ENCODE data around the gene NCKAP5.
"Not testable (repeated sequence)": the region's sequence is repeated elsewhere in the genome, so short reads cannot be mapped to it uniquely, and the experiment has no call there.

NCKAP5 gene

DNA sequence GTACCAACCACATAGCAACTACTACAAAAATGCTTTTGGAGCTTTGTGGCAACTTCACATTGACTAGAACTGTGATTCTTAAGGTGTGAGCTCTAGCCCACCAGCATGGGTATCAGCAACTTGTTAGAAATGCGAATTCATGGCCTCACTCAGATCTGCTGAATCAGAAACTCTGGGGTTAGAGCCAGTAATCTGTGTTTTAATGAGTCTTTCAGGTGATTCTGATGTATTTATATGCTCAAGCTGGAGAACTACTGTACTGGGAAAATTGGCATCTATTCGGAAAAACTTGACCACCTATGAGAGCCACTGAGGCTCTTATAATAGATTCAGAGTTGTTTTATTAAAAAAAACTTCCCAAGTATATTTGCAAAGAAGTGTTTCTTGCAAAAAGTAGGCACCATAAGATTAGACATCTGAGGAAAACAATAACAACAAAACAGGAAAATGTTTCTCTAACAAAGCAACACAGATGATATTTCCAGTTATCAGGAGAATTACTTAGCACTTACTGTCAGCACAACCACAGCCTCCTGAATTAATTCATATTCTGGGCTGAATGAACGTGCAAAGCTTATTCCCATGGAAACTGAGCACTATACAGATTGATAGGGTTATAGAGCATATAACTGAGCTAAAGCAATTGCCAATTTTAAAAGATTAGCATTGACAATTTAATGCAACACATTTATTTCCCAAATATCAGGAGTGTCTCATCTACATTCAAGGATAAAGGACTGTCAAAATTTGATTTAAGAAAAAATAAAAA lies 71.6 kb downstream of the NCKAP5 start:
- no peak for DNase-seq

DNA sequence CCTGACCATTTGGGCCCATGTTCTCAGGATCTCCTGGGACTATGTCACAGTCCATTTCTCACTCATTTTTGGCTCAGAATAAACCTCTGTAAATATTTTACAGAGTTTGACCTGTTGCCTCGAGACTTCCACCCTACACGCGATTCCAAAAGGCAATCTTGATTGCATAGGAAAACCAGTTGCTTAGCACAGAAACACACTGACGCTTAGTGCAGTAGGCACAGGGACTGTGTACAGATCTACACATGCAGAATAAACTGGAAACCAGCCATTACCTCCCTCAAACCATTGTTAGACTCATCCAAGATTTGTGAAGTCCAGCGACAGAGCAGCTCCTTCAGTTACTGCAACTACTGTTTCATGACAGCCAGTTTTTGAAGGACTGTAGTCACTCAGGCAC lies 73.0 kb downstream of the NCKAP5 start:
- no peak for DNase-seq

DNA sequence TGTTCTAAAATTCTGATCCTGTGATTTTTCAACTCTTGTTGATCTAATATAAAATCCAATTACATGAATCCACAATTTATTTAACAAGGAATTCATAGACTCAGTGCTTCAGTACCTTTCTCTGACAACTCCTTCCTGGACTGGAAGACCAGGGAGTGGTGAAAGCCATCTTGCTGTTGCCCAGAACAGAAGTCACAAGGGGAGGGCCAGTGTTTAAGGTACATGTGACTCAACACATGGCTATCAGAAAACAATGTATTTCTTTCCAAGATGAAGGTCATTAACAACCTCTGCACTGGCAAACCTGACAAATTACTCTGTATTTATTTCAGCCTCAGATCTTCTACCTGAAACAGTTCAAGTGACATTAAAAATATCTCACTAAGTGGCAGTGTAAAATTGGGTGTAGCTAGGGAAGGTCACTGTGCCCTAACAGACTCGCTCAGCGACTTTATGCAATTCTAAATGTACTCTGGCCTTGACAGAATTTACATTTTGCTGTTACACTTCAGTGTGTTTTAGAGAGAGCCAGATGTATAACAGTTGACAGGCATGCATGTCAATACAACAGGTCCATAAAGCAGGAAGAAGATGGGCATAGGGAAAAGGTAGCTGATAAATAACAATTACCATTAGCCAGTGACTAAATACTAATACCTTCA lies 75.4 kb downstream of the NCKAP5 start:
- DNase-seq: no peak

DNA sequence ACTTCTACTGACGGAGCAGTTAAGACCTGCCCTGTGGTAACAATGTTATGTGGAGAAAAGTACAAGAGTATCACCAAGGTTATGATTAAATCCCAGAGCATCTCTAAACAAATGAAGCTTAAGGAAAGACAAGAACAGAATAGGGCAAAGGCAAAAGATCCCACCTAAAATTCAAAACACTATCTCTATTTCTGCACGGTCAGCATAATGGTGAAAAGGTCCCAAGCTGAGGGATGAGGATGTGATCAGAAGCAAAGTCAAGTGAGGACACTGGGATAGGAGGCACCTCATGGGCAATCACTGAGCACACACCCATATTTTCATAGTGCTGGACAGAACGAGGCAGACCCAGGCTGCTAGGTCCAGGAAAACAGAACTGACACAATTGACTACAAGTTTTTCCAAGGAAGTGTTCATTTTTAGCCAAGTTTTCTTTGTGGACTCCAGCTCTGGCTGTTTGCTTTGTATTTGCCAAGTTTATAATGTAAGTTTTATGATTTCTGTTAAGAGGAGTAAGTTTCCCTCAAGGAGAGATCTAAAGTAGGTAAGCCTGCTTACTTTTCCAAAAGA lies 77.8 kb downstream of the NCKAP5 start:
- DNase-seq: no peak

DNA sequence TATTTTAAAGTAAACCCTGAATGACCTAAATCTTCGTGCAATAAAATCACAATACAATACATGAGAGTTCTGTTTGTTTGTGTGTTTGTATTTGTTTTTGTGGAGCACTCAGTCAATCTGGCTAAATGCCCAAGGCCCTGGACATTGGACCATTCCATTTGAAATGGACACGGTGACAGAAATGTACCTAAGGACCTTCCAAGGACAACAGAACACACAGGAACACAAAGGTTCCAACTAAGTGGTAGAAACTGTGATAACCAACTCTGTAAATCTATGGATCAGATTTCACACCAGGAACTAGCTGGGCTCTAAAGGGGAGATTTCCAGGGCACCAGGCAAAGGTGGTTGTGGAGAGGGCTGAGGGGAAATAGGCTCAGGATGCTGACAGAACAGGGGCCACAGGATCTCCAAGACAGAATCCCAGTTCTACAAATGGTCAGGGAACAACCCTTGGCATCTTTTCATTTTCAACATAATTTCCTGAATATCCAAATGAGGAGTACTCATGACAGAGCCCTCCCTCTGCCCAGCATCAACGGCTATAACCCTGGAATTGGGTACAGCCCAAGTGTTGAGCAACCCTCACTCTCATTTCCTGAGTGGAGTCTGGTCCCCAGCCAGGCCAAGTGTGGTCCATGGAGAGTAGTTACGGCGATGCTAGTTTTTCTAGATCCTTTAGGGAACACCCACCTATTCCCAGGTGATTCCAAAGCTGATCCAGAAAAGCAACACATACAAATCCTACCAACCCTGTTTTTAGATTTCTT lies 78.4 kb downstream of the NCKAP5 start:
- no peak for DNase-seq

DNA sequence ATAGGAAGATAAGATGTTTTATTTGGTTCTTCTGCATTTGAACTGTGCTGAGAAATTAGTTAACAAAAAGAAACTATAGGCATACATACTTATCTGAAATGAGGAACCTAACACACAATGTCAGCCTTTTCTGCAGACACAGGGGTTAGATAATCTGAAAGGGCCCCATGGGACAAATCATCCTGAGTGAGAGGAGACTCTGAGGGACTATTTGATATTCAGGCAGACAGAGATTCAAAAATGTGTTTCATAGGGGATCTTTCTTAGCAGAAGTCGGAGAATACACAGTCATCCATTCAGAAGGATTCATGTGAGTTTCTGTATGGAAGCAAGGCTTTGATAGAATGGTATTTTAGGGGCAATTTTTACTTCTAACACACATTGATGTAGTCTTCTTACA lies 79.1 kb downstream of the NCKAP5 start:
- no peak for DNase-seq

DNA sequence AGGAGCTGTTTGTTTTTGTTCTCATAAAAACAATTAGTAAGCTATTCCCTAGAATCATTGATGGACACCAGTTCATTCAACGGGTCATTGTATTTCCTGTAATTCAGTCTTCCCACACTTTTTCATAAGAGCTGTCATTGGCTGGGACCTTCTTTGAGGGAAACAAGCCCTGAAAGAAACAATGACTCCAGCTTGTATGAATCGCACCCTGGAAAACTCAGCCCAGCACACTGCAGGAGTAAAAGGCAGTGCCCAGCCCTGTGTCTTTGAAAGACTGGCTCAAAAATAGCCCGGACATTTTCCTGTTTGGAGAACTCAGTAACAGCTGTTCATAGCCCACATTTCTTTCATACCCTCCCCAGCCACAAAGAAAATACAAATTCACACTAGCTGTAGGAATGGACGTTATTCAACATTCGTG lies 81.5 kb downstream of the NCKAP5 start:
- DNase-seq: no peak

DNA sequence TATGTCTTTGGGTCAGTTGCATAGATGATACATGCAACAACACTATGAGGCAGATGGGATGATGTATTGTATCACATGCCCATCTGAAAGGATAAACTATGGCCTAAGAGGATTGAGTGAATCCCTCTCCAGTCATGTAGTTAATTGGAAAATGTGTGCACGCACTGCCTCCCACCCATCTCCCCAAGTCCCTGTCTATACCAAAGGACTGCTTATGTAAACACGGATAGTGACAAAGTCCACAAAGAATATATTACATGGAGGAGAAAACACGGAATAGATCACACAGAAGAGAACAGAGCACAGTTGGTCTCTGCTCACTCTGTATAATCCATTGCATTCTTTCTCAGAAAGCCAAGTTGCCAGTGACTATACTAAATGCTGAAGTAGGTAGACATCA lies 82.4 kb downstream of the NCKAP5 start:
- DNase-seq: no peak

DNA sequence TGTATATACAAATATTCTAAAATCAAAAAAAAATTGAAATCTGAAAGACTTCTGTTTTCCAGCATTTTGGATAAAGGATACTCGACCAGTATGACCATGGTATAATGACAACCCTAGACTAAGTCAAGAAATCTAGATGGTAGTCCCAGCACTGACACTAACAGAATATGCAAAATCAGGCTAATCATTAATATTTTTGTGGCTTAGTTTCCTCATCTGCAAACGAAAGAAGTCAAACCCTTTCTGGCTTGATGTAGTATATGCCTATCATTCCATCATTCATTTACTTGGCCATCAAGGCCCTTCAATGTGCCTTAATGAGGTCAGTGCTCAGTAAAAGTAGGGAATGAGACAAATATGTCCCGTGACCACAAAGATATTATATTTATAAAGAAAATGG lies 83.5 kb downstream of the NCKAP5 start:
- DNase-seq: no peak

DNA sequence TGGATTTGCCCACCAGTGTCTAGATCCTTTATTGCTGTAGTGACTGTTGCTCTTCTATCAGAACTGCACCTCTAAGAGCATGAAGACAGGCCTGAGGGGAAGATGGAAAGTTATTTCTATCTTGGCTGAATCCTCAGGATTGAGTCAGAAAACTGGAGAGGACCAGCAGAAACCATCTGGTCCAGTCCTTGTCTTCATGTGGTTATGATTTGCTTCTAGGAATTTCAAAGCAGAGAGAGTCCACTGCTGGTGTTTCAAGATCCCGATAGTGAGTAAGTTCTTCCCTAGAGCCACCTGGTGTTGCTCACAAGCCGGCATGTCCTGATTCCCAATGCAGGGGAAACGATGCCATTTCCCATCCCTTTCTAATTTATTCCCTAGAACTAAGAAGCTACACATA lies 84.2 kb downstream of the NCKAP5 start:
- DNase-seq: no peak

DNA sequence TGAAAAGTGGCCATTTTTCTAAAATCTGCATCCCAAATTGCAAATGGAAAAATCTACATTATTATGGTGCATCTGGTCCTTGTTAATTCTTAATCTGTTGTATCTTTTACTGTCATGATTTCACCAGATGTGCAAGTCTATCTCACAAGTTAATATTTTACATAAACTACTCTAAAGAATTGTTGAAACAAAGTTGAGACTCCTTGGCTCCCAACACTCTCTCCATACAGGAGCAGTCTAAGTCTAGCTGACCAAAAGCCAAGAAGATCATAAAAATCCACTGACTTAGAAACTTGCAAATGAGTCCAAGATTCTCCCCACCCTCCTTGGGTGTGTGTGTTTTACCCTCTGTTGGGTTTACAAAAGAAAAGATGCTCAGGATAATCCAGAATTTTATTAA lies 85.1 kb downstream of the NCKAP5 start:
- DNase-seq: no peak

DNA sequence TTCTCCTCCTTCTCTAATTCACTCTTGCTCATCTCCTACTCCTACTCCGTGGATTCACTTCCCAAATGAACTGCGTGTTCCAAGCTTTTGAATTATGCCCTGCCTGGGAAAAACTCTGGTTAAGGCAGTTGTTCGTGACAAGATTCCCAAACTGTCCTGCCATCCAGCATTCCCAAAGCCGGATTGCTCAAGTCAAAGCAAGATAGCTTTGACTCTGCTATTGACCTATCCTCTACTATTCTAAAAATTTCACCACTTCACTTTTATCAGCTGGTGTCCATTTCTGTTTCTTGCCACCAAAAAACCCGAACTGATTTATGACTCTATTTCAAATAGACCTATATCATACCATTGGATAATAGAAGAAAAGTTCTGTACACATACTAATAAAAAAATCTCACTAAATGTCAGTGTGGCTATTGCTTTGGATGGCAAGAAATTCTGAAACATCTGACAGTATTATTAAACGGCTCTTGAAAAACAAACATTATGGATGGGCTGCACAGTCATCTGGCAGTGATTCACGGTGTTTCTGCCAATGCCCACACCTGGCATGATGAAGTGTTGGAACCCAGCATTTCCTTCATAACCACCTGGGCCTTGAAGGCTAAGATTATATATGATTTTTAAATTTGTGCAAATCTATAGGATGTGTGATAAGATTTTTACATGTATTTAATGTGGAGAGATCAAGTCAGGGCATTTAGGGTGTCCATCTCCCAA lies 87.4 kb downstream of the NCKAP5 start:
- no peak for DNase-seq

DNA sequence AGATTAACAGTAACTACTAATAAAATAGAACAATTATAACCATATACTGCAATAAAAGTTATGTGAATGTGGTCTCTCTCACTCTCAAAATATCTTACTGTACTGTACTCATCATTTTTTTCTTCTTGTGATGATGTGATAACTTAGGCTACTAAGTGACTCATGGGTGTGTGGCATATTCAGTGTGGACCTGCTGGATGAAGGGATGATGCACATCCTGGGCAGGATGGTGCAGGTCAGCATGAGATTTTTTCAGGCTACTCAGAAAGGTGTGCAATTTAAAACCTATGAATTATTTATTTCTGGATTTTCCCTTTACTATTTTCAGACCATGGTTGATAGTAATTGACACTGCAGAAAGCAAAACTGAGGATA lies 90.7 kb downstream of the NCKAP5 start:
- DNase-seq: no peak

DNA sequence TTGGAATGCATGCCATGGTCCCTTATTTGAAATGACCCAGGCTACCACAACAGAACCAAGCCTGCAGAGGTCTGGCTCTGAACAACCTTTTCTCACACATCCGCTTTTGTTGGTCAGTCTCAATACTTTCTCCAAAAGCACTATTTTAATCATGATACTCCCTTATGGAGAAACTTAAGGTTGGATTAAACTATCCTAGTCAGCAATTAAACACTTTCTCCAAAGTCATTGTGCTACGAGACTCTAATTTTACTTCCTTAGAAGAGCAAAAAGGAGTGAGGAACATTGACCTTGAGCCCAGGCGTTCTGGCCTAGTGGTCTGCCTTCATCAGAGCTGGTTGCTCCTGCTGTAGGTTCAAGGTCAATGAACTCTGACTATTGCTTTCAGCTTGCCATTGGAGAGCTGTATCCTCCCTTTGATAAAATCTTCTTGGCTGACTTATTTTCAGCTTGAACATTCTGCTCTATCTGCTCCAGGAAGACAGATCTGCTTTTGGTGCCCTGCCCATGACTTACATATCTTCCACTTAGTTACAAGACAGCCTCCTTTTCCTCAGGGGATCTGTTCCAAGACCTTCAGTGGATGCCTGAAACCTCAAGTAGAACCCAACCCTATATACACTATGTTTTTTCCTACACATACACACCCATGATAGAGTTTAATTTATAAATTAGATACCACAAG lies 91.2 kb downstream of the NCKAP5 start:
- DNase-seq: no peak

DNA sequence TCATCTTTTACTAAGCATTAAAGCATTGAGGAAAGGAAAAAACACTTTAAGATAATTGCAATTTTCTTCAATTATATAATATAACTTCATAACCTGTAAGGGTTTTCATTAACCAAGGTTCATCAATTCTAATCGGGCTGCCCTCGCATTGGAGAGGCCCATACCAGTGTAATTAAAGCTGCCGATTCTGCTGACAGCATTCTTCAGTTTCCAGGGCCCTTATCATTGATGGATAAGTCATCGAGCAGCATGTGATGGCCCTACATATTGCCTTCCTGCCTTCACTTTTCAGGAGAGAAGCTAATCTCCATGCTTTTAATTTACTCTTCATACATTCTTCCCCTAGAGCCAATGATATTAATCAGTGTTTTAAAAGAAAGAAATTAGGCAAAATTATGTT lies 92.0 kb downstream of the NCKAP5 start:
- no peak for DNase-seq

DNA sequence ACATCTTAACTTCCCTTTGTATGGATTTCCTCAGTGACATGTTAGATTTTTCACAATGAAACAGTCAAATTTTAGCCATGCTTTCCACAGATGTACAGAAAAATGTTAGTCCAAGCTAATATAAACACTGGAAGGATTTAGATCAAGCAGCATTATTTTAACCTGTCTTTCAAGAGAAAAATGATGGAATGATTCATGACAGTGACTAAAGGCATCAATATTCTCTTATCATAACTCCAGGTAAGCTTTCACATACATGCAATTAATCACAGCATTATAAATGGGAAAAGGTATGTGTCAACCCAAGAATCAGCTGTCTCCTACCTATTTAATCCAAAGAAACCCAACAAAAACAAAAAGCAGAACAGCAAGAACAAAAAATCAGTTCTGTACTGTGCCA lies 92.7 kb downstream of the NCKAP5 start:
- DNase-seq: no peak

DNA sequence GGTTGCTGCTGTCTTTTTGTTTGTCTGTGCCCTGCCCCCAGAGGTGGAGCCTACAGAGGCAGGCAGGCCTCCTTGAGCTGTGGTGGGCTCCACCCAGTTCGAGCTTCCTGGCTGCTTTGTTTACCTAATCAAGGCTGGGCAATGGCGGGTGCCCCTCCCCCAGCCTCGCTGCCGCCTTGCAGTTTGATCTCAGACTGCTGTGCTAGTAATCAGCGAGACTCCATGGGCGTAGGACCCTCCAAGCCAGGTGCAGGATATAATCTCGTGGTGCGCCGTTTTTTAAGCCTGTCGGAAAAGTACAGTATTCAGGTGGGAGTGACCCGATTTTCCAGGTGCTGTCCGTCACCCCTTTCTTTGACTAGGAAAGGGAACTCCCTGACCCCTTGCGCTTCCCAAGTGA lies 97.8 kb downstream of the NCKAP5 start:
- DNase-seq: not testable (repeated sequence)

DNA sequence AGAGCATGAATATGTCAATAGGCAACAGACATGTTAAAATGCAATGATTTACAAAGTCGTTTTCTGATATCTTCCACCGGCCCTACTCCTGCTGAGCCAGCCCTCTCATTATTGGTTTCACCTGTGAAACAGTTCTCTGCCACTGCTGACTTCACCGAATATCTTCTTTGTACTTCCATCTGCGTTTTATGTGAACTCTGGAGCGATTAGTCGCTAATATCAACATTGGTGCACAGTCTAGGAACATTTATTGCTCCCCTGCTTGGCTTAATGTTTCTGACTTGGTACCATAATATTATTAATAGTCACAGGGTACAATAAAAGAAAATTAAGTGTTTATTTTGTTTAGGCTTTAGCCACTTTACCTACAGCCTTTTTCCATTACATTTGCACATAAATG lies 105.5 kb downstream of the NCKAP5 start:
- DNase-seq: no peak

DNA sequence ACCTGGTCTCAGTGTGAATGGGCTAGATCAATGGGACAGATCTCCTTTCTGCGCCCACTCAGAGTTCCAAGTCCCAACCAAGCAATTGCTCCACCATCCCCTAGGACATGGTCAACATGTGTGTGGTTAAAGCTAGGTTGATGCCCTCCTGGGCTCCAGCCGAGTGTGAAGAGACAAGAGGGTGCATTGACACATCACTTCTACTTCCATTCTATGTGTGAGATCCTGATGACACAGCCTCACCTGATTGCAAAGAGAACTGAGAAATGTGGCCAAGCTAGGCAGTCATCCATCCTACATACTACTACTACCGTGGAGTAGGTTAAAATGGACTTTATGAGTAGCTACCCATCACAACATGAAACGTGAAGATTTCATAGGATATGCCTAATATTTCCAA lies 106.8 kb downstream of the NCKAP5 start:
- DNase-seq: no peak

DNA sequence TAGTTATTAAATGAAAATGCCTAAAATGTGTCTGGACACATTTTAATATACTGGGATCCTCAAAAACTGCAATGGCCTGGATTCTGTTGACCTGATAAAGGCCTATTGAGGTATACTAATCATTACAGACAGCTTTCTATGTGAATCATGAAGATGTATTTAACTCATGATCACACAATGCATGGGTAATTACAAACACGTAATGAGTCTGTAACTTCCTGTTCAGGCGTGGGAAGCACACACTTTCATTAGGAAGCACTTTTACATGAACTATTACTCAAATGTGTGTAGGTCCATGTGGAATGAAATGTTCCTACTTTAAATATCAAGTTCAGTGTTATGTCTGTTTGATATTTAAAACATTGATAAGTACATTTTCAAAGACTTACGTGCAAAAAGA lies 108.7 kb downstream of the NCKAP5 start:
- no peak for DNase-seq

DNA sequence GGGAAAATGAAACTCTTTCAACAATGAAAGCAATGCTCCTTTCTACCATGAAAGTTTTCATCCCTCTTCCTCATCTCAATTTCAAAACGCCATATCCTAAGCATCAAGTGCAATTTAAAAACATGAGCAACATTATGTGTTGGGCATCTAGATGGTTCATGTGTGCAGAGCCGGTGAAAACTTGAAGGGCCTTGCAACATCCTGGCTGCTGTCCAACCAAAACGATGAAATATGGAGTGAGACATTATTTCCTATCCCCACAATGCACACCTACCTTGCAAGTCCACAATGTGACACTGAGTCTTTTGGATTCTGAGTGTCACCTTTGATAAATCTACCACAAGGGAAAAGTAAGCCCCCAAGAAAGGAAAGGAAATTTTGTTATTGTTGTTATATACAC lies 110.0 kb downstream of the NCKAP5 start:
- DNase-seq: no peak

DNA sequence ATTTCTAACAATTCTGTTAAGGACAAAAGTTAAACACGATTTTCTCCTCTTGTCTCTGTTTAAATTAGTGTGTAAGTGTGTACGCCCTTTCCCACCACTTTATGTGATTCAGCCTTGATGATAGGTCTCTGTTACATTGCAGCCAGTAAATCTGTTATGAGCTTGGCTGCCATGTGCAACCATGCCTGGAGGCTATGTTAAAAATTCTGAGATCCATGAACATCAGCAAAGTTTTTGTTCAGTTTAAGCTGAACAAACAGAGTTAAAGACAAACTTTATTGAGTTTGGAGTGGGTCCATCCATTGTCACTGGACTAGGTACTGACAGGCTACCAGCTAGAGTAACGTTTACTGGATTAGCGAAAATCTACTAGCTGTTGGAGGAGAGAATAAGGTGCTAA lies 110.4 kb downstream of the NCKAP5 start:
- DNase-seq: no peak

DNA sequence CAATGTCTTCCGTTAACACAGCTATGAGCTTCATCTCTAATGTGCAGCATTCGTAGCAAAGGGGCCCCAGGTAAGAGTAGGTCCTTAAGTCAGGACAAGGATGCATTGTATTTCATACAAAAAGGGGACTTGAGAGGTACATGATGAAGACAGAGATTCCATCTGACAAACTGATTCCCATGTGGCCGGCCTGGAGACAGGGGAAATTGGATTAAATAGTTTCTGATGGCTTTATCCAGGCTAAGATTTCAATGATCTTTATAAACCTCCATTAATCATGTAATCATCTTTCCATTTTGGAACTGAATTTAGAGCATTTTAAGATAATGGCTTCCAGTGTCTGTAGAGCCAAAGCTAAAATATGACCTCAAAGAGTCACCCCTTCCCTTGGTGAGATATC lies 111.3 kb downstream of the NCKAP5 start:
- DNase-seq: no peak

All from activated naive CD4-positive, alpha-beta T cell treated with Interleukin-2 at 50 U/mL for 16 hours (primary cell).